GM20000 (cell line): ENCODE measurements around the gene DUSP8.
"Not testable (repeated sequence)": the region's sequence is repeated elsewhere in the genome, so short reads cannot be mapped to it uniquely, and the experiment has no call there.

Experiments
- DNase-seq: peaks from one replicate; pipeline ENCODE4 v3.0.0; 2012; ENCODE audit warnings: low spot score
- TF ChIP-seq, protein P1 (sequence below): IDR thresholded peaks from 2 replicates; pipeline ENCODE4 v1.5.1; 2012; ENCODE audit warnings: mild to moderate bottlenecking, control low read depth; ENCODE audit errors: extremely low read depth, missing control alignments

DUSP8 gene

DNA sequence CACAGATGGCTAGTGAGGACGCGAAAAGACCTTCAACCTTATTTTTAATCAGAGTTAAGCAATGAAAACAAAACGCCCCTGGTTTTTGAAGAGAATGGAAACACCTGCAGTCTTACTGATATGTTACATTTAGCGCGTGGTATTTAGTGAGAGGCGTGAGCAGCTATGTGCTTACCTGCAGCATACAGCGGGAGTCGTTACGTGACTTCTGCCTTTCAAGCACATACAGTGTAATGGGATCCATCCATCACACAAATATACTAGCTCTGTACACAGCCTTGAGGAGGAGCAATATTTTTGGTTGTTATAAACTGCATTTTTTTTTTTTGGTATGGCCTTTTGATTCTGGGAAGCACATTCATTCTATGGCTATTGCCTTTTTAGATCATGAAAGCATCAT, 20.6 kb upstream of the DUSP8 start:
- DNase-seq, result no peak
- TF ChIP-seq, protein P1, sequence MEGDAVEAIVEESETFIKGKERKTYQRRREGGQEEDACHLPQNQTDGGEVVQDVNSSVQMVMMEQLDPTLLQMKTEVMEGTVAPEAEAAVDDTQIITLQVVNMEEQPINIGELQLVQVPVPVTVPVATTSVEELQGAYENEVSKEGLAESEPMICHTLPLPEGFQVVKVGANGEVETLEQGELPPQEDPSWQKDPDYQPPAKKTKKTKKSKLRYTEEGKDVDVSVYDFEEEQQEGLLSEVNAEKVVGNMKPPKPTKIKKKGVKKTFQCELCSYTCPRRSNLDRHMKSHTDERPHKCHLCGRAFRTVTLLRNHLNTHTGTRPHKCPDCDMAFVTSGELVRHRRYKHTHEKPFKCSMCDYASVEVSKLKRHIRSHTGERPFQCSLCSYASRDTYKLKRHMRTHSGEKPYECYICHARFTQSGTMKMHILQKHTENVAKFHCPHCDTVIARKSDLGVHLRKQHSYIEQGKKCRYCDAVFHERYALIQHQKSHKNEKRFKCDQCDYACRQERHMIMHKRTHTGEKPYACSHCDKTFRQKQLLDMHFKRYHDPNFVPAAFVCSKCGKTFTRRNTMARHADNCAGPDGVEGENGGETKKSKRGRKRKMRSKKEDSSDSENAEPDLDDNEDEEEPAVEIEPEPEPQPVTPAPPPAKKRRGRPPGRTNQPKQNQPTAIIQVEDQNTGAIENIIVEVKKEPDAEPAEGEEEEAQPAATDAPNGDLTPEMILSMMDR, result no peak

DNA sequence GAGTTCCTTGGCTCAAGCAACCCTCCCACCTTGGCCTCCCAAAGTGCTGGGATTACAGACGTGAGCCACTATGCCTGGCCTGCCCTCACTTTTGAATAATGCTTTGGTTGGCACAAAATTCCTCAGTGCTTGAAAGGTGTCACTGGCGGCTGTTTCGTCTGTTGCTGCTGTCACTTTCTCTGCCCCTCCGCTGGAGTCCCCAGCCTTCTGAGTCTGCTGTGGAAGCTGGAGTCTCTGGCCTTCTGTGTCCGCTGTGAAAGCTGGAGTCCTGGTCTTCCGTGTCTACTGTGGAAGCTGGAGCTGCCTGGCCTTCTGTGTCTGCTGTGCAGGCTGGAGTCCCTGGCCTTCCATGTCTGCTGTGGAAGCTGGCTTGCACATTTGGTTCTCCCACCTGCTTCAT, 17.9 kb upstream of the DUSP8 start:
- DNase-seq, result no peak
- TF ChIP-seq, protein P1, result no peak

DNA sequence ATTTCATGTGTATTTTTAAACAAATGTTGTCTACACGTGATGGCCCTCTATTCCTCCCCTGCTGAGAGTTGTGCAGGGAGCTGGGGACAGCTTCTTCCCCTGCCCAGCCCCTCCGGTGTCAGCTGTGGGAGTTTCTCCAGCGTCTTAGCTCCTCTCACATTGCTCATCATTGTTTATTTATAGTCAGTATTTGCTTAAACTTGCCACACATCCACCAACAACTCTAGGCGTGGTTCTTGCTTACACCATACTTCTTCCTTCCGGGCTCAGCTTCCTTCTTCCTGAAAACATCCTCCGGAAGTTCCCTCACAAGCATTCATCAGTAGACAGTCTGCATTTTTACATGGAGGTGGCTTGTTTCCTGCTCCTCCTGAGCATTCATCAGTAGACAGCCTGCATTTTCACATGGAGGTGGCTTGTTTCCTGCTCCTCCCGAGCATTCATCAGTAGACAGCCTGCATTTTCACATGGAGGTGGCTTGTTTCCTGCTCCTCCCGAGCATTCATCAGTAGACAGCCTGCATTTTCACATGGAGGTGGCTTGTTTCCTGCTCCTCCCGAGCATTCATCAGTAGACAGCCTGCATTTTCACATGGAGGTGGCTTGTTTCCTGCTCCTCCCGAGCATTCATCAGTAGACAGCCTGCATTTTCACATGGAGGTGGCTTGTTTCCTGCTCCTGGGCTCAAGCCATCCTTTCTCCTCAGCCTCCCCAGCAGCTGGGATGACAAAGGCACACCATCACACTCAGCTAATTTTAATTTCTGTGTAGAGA, 17.3 kb upstream of the DUSP8 start:
- not testable (repeated sequence) for DNase-seq

DNA sequence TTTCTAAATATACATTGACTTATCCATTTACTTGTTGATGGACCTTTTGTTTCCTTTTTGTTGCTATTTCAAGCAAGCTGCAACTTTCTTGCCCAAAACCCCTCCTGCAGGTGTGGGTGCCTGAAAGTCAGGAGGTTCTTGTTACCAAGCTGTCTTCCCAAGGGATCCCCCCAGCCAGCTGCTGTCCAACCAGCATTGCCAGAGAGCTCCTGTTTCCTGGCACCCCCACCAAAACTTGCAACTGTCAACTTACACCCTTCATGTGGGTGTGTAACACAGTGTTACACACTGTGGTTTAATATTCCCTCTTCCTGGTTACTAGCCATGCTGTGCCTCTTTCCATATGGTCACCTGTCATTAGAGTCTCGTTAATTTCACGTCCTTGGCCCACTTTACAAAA, 14.6 kb upstream of the DUSP8 start:
- TF ChIP-seq, protein P1, result no peak

DNA sequence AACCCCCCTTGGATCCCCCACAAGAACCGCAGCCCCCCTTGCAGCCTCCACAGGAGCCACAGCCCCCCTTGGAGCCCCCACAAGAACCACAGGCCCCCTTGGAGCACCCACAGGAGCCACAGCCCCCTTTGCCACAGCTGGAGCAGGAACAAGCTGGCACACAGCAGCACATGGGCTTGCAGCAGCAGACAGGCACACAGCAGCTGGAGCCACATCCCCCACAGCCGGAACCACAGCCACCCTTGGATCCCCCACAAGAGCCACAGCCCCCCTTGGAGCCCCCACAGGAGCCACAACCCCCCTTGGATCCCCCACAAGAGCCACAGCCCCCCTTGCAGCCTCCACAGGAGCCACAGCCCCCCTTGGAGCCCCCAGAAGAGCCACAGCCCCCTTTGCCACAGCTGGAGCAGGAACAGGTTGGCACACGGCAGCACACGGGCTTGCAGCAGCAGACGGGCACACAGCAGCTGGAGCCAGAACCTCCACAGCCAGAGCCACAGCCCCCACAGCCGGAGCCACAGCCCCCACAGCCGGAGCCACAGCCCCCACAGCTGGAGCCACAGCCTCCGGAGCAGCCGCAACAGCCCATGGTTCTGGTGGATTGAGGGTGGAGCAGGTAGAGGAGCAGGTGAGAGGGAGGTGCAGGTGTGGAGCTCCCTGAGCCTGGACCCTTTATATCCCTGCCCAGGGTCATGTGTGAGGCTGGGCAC, 12.7 kb upstream of the DUSP8 start, which contains the start of gene KRTAP5-1:
TSS of gene KRTAP5-1 (minus strand) at position 623 of the 710 bp plus-strand sequence. CDS start at position 589, 34 bp downstream.
- DNase-seq, result not testable (repeated sequence)

More for the DNA sequence above, 14.6 kb upstream of the DUSP8 start:
- no peak for DNase-seq

DNA sequence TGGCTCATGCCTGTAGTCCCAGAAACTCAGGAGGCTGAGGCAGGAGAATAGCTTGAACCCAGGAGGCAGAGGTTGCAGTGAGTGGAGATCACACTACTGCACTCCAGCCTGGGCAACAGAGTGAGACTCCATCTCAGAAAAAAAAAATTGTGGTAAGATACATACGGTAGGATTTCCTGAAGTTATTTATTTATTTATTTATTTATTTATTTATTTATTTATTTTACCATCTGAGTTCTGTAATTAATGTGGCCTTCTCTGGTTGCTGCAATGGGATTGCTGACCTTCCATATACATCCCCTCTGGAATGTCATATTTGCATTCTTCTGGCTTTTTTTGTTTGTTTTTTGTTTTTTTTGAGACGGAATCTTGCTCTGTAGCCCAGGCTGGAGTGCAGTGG, 10.8 kb upstream of the DUSP8 start:
- not testable (repeated sequence) for DNase-seq

DNA sequence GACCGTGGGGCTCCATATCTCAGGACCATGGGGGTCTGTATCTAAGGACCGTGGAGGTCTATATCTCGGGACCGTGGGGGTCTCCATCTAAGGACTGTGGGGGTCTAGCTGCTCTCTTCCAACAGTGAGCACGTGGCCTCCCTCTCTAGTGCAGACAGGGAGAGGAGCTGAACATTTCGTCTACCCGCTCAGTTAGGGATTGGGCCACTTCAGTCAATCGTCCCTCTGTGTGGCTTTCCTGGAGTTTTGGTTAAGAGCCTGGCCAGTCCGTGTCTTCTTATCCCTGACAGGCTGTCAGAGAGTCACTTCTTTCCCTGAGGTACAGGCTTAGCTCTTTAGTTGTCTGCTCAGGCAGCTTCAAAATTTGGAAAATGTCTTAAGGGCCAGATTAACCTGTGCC, 9.9 kb upstream of the DUSP8 start:
- DNase-seq, result no peak

DNA sequence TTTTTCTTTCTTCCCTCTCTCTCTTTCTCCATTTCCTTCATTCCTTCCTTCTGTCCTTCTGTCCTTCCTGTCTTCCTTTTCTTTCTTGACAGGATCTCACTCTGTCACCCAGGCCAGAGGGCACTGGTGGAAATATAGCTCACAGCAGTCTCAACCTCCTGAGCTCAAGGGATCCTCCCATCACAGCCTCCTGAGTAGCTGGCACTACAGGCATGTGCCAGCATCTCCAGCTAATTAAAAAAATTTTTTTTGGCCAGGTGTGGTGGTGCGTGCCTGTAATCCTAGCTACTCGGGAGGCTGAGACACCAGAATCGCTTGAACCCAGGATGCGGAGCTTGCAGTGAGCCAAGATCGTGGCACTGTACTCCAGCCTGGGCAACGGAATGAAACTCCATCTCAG, 4.8 kb upstream of the DUSP8 start:
- TF ChIP-seq, protein P1, result no peak
- no peak for DNase-seq

More for the DNA sequence above, 9.9 kb upstream of the DUSP8 start:
- TF ChIP-seq, protein P1, result no peak

DNA sequence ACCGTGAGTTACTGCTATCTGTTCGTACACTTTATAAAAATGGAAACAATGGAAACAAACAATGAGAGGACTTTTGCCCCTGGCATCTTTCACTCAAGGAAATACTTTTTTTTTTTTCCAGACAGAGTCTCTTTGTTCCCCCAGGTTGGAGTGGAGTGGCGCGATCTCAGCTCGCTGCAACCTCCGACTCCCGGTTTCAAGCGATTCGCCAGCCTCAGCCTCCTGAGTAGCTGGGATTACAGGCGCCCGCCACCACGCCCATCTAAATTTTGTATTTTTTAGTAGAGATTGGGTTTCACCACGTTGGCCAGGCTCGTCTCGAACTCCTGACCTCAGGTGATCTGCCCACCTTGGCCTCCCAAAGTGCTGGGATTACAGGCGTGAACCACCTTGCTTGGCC, 3.7 kb upstream of the DUSP8 start:
- not testable (repeated sequence) for DNase-seq
